T follicular helper cell (primary cell): ENCODE measurements around the gene QARS1.

Source experiments
- DNase-seq: peaks from one replicate; pipeline ENCODE4 v3.0.0-alpha.2; 2020; ENCODE audit warnings: low read depth

The QARS1 gene

GRCh38 chr3:49053543-49053942, 51.0 kb downstream of the QARS1 start:
- no peak for DNase-seq
